ENCODE measurements around the gene JSRP1. TPM values are rescaled to one million over a fixed set of nuclear protein-coding genes. Genes with fewer than 3 reads are reported as not detected.

JSRP1 gene
- total and polyA plus RNA-seq, 2 experiments from 2014 or later: 2.4 to 3.1 TPM

- TF ChIP-seq, protein P1, sequence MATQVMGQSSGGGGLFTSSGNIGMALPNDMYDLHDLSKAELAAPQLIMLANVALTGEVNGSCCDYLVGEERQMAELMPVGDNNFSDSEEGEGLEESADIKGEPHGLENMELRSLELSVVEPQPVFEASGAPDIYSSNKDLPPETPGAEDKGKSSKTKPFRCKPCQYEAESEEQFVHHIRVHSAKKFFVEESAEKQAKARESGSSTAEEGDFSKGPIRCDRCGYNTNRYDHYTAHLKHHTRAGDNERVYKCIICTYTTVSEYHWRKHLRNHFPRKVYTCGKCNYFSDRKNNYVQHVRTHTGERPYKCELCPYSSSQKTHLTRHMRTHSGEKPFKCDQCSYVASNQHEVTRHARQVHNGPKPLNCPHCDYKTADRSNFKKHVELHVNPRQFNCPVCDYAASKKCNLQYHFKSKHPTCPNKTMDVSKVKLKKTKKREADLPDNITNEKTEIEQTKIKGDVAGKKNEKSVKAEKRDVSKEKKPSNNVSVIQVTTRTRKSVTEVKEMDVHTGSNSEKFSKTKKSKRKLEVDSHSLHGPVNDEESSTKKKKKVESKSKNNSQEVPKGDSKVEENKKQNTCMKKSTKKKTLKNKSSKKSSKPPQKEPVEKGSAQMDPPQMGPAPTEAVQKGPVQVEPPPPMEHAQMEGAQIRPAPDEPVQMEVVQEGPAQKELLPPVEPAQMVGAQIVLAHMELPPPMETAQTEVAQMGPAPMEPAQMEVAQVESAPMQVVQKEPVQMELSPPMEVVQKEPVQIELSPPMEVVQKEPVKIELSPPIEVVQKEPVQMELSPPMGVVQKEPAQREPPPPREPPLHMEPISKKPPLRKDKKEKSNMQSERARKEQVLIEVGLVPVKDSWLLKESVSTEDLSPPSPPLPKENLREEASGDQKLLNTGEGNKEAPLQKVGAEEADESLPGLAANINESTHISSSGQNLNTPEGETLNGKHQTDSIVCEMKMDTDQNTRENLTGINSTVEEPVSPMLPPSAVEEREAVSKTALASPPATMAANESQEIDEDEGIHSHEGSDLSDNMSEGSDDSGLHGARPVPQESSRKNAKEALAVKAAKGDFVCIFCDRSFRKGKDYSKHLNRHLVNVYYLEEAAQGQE (IDR thresholded peaks at IDR 0.05; ENCODE audit: unreplicated experiment): no peak
- TF ChIP-seq EZH2phosphoT487 (IDR thresholded peaks at IDR 0.05; ENCODE audit: unreplicated experiment) (no peak), ZNF114 (CRISPR knock-in tag; IDR thresholded peaks at IDR 0.05) (no peak), JUNB (IDR thresholded peaks at IDR 0.05; ENCODE audit: unreplicated experiment) (no peak), ZNF331 (CRISPR knock-in tag; IDR thresholded peaks at IDR 0.05; ENCODE audit: low read depth) (no peak), NANOG (IDR thresholded peaks at IDR 0.05; ENCODE audit: borderline replicate concordance) (no peak)
Observed at GRCh38 chr19:2268480-2268830, 12.2 kb upstream of the JSRP1 start (continued).

GRCh38 chr19:2266183-2266993, 10.2 kb upstream of the JSRP1 start:
- no peaks in the 10 kb centered on the region for H3K9me3 Mint-ChIP-seq
- ATAC-seq (no peak; the same call in 2 of the 3 replicates), DNase-seq (ENCODE audit: low spot score) (no peak)
- H3K36me3 Mint-ChIP-seq (ENCODE audit: low read depth): peaks cover 5% of the 10 kb centered on the region
- 0 out of 3 replicates have a peak, but pooled peaks cover 3% of the 10 kb centered on the region for H3K4me1 Mint-ChIP-seq
- TF ChIP-seq STAT1 (IDR thresholded peaks at IDR 0.05; ENCODE audit: unreplicated experiment) (no peak), EZH2phosphoT487 (IDR thresholded peaks at IDR 0.05; ENCODE audit: unreplicated experiment) (no peak), ZNF114 (CRISPR knock-in tag; IDR thresholded peaks at IDR 0.05) (no peak)
- peaks cover 1% of the 10 kb centered on the region; the same call in 1 of the 2 replicates for H3K4me1 ChIP-seq (ENCODE audit: insufficient read depth)
- H3K27me3 ChIP-seq (ENCODE audit: insufficient read depth): no peaks in the 10 kb centered on the region
- H3K4me2 ChIP-seq: no peak overlapping the region
- no peak overlapping the region for H3K4me3 Mint-ChIP-seq
- H2AFZ ChIP-seq: peak overlapping the region; percentile 69; the same call in 1 of the 2 replicates
- H3K27ac ChIP-seq (ENCODE audit: low read depth): no peak overlapping the region
- H3K9me2 ChIP-seq (ENCODE audit: insufficient read depth): no peaks in the 10 kb centered on the region
- peaks cover 21% of the 10 kb centered on the region for H3K79me2 ChIP-seq (replicated peaks; ENCODE audit: insufficient read depth)
- no peak overlapping the region for H3K4me3 ChIP-seq
- H4K20me1 ChIP-seq (replicated peaks; ENCODE audit: insufficient read depth): peaks cover 6% of the 10 kb centered on the region
- H3F3A ChIP-seq (replicated peaks; ENCODE audit: low read depth): peaks cover 6% of the 10 kb centered on the region; the same call in 1 of the 2 replicates
- H3K27ac Mint-ChIP-seq: no peak overlapping the region
- peaks cover 13% of the 10 kb centered on the region for H3K27me3 Mint-ChIP-seq (ENCODE audit: insufficient read depth, low read depth, poor library complexity)
- no peaks in the 10 kb centered on the region for H3K36me3 ChIP-seq (ENCODE audit: insufficient read depth)

GRCh38 chr19:2261438-2262172, 5.4 kb upstream of the JSRP1 start:
- no peak overlapping the region for H3K27ac Mint-ChIP-seq
- H3F3A ChIP-seq (replicated peaks; ENCODE audit: low read depth): no peaks in the 10 kb centered on the region
- no peaks in the 10 kb centered on the region for H3K9me3 Mint-ChIP-seq
- H3K4me2 ChIP-seq: no peak overlapping the region
- H3K36me3 Mint-ChIP-seq (ENCODE audit: low read depth): no peaks in the 10 kb centered on the region
- no peak overlapping the region for H3K4me3 Mint-ChIP-seq
- H3K27me3 Mint-ChIP-seq (ENCODE audit: insufficient read depth, low read depth, poor library complexity): peaks cover 8% of the 10 kb centered on the region
- DNase-seq (ENCODE audit: low spot score): peak; percentile 66
- no peak overlapping the region for H3K4me3 ChIP-seq
- TF ChIP-seq, protein P2, sequence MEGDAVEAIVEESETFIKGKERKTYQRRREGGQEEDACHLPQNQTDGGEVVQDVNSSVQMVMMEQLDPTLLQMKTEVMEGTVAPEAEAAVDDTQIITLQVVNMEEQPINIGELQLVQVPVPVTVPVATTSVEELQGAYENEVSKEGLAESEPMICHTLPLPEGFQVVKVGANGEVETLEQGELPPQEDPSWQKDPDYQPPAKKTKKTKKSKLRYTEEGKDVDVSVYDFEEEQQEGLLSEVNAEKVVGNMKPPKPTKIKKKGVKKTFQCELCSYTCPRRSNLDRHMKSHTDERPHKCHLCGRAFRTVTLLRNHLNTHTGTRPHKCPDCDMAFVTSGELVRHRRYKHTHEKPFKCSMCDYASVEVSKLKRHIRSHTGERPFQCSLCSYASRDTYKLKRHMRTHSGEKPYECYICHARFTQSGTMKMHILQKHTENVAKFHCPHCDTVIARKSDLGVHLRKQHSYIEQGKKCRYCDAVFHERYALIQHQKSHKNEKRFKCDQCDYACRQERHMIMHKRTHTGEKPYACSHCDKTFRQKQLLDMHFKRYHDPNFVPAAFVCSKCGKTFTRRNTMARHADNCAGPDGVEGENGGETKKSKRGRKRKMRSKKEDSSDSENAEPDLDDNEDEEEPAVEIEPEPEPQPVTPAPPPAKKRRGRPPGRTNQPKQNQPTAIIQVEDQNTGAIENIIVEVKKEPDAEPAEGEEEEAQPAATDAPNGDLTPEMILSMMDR (conservative IDR thresholded peaks at IDR 0.05; ENCODE audit: low read depth in 2 of 2): peak; percentile 76 to 82
- TF ChIP-seq STAT1 (IDR thresholded peaks at IDR 0.05; ENCODE audit: unreplicated experiment) (no peak), CREB1 (CRISPR knock-in tag; IDR thresholded peaks at IDR 0.05; ENCODE audit: low read depth) (0 out of 2 replicates have a peak, but pooled peaks have one; percentile 25)
- no peak overlapping the region for H2AFZ ChIP-seq
- H3K9me2 ChIP-seq (ENCODE audit: insufficient read depth): no peaks in the 10 kb centered on the region
- no peaks in the 10 kb centered on the region for H3K4me1 Mint-ChIP-seq
- no peaks in the 10 kb centered on the region for H3K27me3 ChIP-seq (ENCODE audit: insufficient read depth)
- no peaks in the 10 kb centered on the region for H4K20me1 ChIP-seq (replicated peaks; ENCODE audit: insufficient read depth)
- H3K27ac ChIP-seq (ENCODE audit: low read depth): no peak overlapping the region
- H3K4me1 ChIP-seq (ENCODE audit: insufficient read depth): no peaks in the 10 kb centered on the region
- peak; percentile 60 for ATAC-seq
- H3K36me3 ChIP-seq (ENCODE audit: insufficient read depth): no peaks in the 10 kb centered on the region
- H3K79me2 ChIP-seq (replicated peaks; ENCODE audit: insufficient read depth): no peaks in the 10 kb centered on the region

Measured in GM23338 (cell line).